Measurements from ENCODE around the gene BANF2. TPM values are rescaled to one million over a fixed set of nuclear protein-coding genes. Genes with fewer than 3 reads are reported as not detected.

BANF2 gene
- total RNA-seq, 1 donor from 2014 or later, result not detected

DNA sequence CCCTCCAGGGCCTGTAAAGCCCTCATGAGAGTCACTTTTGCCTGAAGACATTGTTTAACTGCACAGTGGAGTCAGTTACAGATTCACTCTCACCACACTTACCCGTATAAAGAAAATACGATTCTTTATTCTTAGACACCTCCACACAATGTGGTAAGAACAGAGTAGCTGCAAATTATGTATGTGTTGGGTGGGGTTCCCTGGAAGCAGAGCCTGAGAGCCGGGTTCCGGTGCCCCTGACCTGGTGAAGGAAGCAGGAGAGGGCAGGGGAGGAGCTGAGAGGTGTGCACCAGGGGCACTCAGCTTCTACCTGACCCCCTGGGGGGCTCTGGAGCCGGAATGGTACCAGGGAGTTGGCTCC lies 11.5 kb downstream of the BANF2 start:
- Histone ChIP-seq H3K4me1 (peaks cover 30% of the 10 kb centered on the region), H3K4me3 (no peak overlapping the region), H3K9me3 (no peaks in the 10 kb centered on the region), H3K36me3 (no peaks in the 10 kb centered on the region), H3K27me3 (no peaks in the 10 kb centered on the region), H3K27ac (peak overlapping the region; percentile 44)
- no peak for DNase-seq (ENCODE audit: extremely low spot score in 2 of 2)
- TF ChIP-seq, protein P1, sequence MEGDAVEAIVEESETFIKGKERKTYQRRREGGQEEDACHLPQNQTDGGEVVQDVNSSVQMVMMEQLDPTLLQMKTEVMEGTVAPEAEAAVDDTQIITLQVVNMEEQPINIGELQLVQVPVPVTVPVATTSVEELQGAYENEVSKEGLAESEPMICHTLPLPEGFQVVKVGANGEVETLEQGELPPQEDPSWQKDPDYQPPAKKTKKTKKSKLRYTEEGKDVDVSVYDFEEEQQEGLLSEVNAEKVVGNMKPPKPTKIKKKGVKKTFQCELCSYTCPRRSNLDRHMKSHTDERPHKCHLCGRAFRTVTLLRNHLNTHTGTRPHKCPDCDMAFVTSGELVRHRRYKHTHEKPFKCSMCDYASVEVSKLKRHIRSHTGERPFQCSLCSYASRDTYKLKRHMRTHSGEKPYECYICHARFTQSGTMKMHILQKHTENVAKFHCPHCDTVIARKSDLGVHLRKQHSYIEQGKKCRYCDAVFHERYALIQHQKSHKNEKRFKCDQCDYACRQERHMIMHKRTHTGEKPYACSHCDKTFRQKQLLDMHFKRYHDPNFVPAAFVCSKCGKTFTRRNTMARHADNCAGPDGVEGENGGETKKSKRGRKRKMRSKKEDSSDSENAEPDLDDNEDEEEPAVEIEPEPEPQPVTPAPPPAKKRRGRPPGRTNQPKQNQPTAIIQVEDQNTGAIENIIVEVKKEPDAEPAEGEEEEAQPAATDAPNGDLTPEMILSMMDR (IDR thresholded peaks at IDR 0.05), result no peak
- TF ChIP-seq POLR2AphosphoS5 (IDR thresholded peaks at IDR 0.05; ENCODE audit: insufficient read depth in 1 of 2, low read depth in 1 of 2), result no peak
- TF ChIP-seq POLR2A (IDR thresholded peaks at IDR 0.05), result no peak
- intact Hi-C loops (cut with DNase I), result no loop called here

DNA sequence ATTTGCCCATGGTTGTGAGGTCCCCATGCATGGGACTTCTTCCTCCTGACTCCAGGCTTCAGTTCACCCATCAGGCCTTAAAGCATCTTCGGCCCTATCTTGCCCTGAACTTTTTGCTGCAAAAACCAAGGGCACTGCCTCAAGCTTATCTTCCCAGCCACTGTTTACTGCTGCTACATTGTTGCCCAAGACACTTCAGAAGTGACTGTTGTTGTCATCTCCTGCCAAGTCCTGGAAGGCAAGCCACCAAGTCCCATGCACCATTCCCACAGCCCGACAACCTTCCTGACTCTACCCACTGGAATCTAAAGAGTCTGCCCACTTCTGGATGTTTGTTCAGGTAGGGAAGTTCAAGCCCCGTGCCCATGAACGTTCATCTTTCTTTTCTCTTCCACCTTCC lies 12.4 kb downstream of the BANF2 start:
- Histone ChIP-seq H3K4me3 (no peak overlapping the region), H3K9me3 (no peaks in the 10 kb centered on the region), H3K27me3 (no peaks in the 10 kb centered on the region), H3K4me1 (peaks cover 30% of the 10 kb centered on the region), H3K36me3 (no peaks in the 10 kb centered on the region), H3K27ac (no peak overlapping the region)
- DNase-seq (ENCODE audit: extremely low spot score in 2 of 2), result no peak
- TF ChIP-seq POLR2AphosphoS5 (IDR thresholded peaks at IDR 0.05; ENCODE audit: insufficient read depth in 1 of 2, low read depth in 1 of 2) (no peak), POLR2A (IDR thresholded peaks at IDR 0.05) (no peak)
- TF ChIP-seq, protein P1 (IDR thresholded peaks at IDR 0.05), result no peak
- intact Hi-C loops (cut with DNase I), result no loop called here

DNA sequence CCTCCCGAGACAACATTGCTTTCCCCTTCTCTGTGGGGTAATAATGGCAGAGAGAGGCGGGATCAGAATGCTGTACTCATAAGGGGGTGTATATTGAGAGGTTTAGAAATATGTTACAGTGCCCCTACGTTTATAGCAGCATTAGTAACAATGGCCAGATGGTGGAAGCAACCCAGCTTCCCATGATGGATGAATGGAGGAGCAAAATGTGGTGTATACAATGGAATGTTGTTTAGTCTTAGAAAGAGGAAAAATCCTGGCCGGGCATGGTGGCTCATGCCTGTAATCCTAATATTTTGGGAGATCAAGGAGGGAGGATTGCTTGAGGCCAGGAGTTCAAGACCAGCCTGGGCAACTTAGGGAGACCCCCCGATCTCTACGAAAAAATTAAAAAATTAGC lies 12.9 kb downstream of the BANF2 start:
- Histone ChIP-seq H3K4me3 (no peak overlapping the region), H3K27ac (no peak overlapping the region), H3K27me3 (no peaks in the 10 kb centered on the region), H3K4me1 (peaks cover 30% of the 10 kb centered on the region), H3K9me3 (no peaks in the 10 kb centered on the region), H3K36me3 (no peaks in the 10 kb centered on the region)
- DNase-seq (ENCODE audit: extremely low spot score in 2 of 2), result no peak
- intact Hi-C loops (cut with DNase I), result no loop called here
- TF ChIP-seq POLR2AphosphoS5 (IDR thresholded peaks at IDR 0.05; ENCODE audit: insufficient read depth in 1 of 2, low read depth in 1 of 2) (no peak), POLR2A (IDR thresholded peaks at IDR 0.05) (no peak)
- TF ChIP-seq, protein P1 (IDR thresholded peaks at IDR 0.05), result no peak

DNA sequence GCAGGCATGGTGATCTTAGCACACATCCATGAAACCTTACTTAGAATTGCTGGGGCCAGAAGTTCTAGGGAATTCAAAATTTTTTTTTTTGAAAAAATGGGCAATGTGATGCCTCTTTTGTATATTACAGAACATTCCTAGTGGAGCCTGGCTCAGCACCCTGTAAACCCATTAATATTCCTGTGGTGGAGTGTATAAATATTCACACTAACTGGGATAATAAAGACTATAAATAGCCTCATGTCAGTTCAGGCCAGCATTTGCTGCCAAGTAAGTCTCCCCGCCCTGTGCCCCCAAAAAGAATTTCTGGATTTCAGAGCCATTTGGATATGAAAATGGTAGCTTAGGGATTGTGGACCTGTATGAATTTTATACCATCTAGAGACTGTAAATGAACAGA lies 14.8 kb downstream of the BANF2 start:
- TF ChIP-seq POLR2AphosphoS5 (IDR thresholded peaks at IDR 0.05; ENCODE audit: insufficient read depth in 1 of 2, low read depth in 1 of 2) (no peak), POLR2A (IDR thresholded peaks at IDR 0.05) (no peak)
- TF ChIP-seq, protein P1 (IDR thresholded peaks at IDR 0.05), result no peak
- H3K4me3 ChIP-seq, result no peak overlapping the region
- intact Hi-C loops (cut with DNase I), result no loop called here

DNA sequence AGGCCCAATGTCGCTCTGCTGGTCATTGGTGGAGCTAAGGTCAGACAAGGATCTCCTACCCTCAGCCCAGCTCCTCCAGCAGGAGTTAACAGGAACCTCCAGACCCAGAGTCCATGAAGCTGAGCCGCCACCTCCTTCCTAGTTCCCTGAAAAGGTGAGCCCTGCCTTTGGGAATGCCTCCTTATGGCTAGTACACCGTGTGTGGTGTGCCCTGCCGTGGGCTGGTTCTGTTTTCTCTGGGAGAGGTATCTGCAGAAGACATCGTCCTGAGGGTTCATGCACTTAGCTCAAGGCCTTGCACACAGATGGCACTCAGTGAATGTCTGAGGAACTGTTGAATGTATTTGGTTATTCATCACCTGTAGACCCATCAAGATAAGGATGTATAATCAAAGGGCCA lies 15.3 kb downstream of the BANF2 start:
- H3K27me3 ChIP-seq, result no peaks in the 10 kb centered on the region
- intact Hi-C loops (cut with DNase I), result no loop called here
- no peak for TF ChIP-seq POLR2A (IDR thresholded peaks at IDR 0.05)

More for the DNA sequence above, 14.8 kb downstream of the BANF2 start:
- Histone ChIP-seq H3K27ac (no peak overlapping the region), H3K9me3 (no peaks in the 10 kb centered on the region), H3K27me3 (no peaks in the 10 kb centered on the region), H3K36me3 (no peaks in the 10 kb centered on the region), H3K4me1 (peaks cover 21% of the 10 kb centered on the region)
- DNase-seq (ENCODE audit: extremely low spot score in 2 of 2), result no peak

DNA sequence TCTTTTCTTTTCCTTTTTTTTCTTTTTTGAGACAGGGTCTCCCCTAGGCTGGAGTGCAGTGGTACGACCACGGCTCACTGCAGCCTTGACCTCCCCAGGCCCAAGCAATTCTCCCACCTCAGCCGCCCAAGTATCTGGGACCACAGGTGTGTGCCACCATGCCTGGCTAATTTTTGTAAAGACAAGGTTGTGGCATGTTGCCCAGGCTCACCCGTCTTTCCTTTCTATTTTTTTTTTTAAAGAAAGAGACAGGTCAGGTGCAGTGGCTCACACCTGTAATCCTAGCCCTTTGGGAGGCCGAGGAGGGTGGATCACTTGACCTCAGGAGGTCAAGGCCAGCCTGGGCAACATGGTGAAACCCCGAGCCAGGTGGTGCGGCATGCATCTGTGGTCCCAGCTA lies 16.6 kb downstream of the BANF2 start:
- no peak for DNase-seq (ENCODE audit: extremely low spot score in 2 of 2)
- Histone ChIP-seq H3K27ac (no peak overlapping the region), H3K9me3 (no peaks in the 10 kb centered on the region), H3K36me3 (no peaks in the 10 kb centered on the region), H3K4me3 (no peak overlapping the region), H3K27me3 (no peaks in the 10 kb centered on the region), H3K4me1 (peaks cover 4% of the 10 kb centered on the region)
- intact Hi-C loops (cut with DNase I), result no loop called here
- no peak for TF ChIP-seq POLR2AphosphoS5 (IDR thresholded peaks at IDR 0.05; ENCODE audit: insufficient read depth in 1 of 2, low read depth in 1 of 2)
- TF ChIP-seq, protein P1 (IDR thresholded peaks at IDR 0.05), result no peak
- TF ChIP-seq POLR2A (IDR thresholded peaks at IDR 0.05), result no peak

More for the DNA sequence above, 15.3 kb downstream of the BANF2 start:
- H3K9me3 ChIP-seq, result no peaks in the 10 kb centered on the region
- DNase-seq (ENCODE audit: extremely low spot score in 2 of 2), result no peak
- no peak overlapping the region for H3K27ac ChIP-seq
- H3K4me3 ChIP-seq, result no peak overlapping the region
- no peaks in the 10 kb centered on the region for H3K36me3 ChIP-seq
- H3K4me1 ChIP-seq, result peaks cover 17% of the 10 kb centered on the region

Measured in vagina (tissue), 2 donors.